HL-60/S4 (cell line): ENCODE data around the gene ZNF567.

ENCODE experiments used
- in situ Hi-C: fragments of 300-500 bp; cut with MboI; formaldehyde crosslinking; loops from 2 replicates; pipeline ENCODE4 v1.14.3; 2022; ENCODE audit warnings: low sequenced_read_pairs

The ZNF567 gene

DNA sequence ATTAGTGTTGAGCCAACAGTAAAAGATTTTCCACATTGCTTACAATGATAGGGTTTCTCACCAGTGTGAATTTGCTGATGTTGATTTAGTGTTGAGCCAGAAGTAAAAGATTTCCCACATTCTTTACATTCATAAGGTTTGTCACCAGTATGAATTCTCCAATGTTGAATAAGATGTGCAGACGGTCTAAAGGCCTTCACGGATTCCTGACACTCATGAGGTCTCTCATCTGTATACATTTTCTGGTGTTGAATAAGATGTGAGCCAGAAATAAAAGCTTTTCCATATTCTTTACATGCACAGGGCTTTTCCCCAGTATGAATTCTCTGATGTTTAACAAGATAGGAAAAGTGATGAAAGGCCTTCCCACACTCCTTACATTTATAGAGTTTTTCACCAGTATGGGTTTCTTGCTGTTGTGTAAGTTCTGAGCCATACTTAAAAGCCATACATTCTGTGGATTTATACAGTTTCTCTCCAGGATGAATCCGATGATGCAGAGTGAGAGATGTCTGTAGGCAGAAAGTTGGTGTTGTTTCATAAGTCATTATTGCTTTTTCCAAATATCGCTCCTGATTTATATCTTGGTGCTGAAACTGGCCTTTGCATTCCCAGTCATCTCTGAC is 62.8 kb downstream of the ZNF567 start:
- in situ Hi-C loops = no loop called here
